ENCODE data around the gene BRSK2.

BRSK2 gene

GRCh38 chr11:1450344-1450875 lies 60.7 kb downstream of the BRSK2 start:
- no peak for DNase-seq

GRCh38 chr11:1450949-1451710 lies 61.4 kb downstream of the BRSK2 start:
- Histone ChIP-seq H3K27ac (ENCODE audit: insufficient read depth, low read length, poor library complexity, severe bottlenecking) (no peak overlapping the region), H3K9me3 (ENCODE audit: control insufficient read depth, low read length) (no peaks in the 10 kb centered on the region), H3K4me3 (ENCODE audit: insufficient read depth, low read depth, low read length, poor library complexity, severe bottlenecking) (no peak overlapping the region), H3K4me1 (ENCODE audit: control insufficient read depth, insufficient read depth, low read length, poor library complexity, severe bottlenecking) (peaks cover 3% of the 10 kb centered on the region), H3K36me3 (ENCODE audit: control insufficient read depth, insufficient read depth, low read length) (no peaks in the 10 kb centered on the region), H3K27me3 (replicated peaks; ENCODE audit: control insufficient read depth, insufficient read depth, low read length, poor library complexity, severe bottlenecking) (no peaks in the 10 kb centered on the region)
- no peak for DNase-seq

More at GRCh38 chr11:1450344-1450875, 60.7 kb downstream of the BRSK2 start:
- no peak overlapping the region for H3K4me3 ChIP-seq (ENCODE audit: insufficient read depth, low read depth, low read length, poor library complexity, severe bottlenecking)
- H3K9me3 ChIP-seq (ENCODE audit: control insufficient read depth, low read length): no peaks in the 10 kb centered on the region
- no peaks in the 10 kb centered on the region for H3K36me3 ChIP-seq (ENCODE audit: control insufficient read depth, insufficient read depth, low read length)
- H3K4me1 ChIP-seq (ENCODE audit: control insufficient read depth, insufficient read depth, low read length, poor library complexity, severe bottlenecking): peaks cover 3% of the 10 kb centered on the region
- H3K27me3 ChIP-seq (replicated peaks; ENCODE audit: control insufficient read depth, insufficient read depth, low read length, poor library complexity, severe bottlenecking): no peaks in the 10 kb centered on the region
- H3K27ac ChIP-seq (ENCODE audit: insufficient read depth, low read length, poor library complexity, severe bottlenecking): no peak overlapping the region

GRCh38 chr11:1451781-1452470 lies 62.2 kb downstream of the BRSK2 start:
- H3K27ac ChIP-seq (ENCODE audit: insufficient read depth, low read length, poor library complexity, severe bottlenecking): no peak overlapping the region
- H3K27me3 ChIP-seq (replicated peaks; ENCODE audit: control insufficient read depth, insufficient read depth, low read length, poor library complexity, severe bottlenecking): no peaks in the 10 kb centered on the region
- no peak overlapping the region for H3K4me3 ChIP-seq (ENCODE audit: insufficient read depth, low read depth, low read length, poor library complexity, severe bottlenecking)
- no peak for DNase-seq
- peaks cover 3% of the 10 kb centered on the region for H3K4me1 ChIP-seq (ENCODE audit: control insufficient read depth, insufficient read depth, low read length, poor library complexity, severe bottlenecking)
- H3K36me3 ChIP-seq (ENCODE audit: control insufficient read depth, insufficient read depth, low read length): no peaks in the 10 kb centered on the region
- H3K9me3 ChIP-seq (ENCODE audit: control insufficient read depth, low read length): no peaks in the 10 kb centered on the region

- Histone ChIP-seq H3K9me3 (ENCODE audit: control insufficient read depth, low read length) (no peaks in the 10 kb centered on the region), H3K27ac (ENCODE audit: insufficient read depth, low read length, poor library complexity, severe bottlenecking) (no peak overlapping the region), H3K36me3 (ENCODE audit: control insufficient read depth, insufficient read depth, low read length) (no peaks in the 10 kb centered on the region), H3K4me1 (ENCODE audit: control insufficient read depth, insufficient read depth, low read length, poor library complexity, severe bottlenecking) (peaks cover 3% of the 10 kb centered on the region), H3K27me3 (replicated peaks; ENCODE audit: control insufficient read depth, insufficient read depth, low read length, poor library complexity, severe bottlenecking) (no peaks in the 10 kb centered on the region), H3K4me3 (ENCODE audit: insufficient read depth, low read depth, low read length, poor library complexity, severe bottlenecking) (no peak overlapping the region)
- no peak for DNase-seq
Observed at GRCh38 chr11:1452744-1453143, 63.0 kb downstream of the BRSK2 start.

GRCh38 chr11:1453611-1454034 lies 63.9 kb downstream of the BRSK2 start:
- Histone ChIP-seq H3K27me3 (replicated peaks; ENCODE audit: control insufficient read depth, insufficient read depth, low read length, poor library complexity, severe bottlenecking) (no peaks in the 10 kb centered on the region), H3K9me3 (ENCODE audit: control insufficient read depth, low read length) (no peaks in the 10 kb centered on the region)
- DNase-seq: peak; percentile 3 to 25 (median 17)

GRCh38 chr11:1454576-1454975 lies 64.8 kb downstream of the BRSK2 start:
- Histone ChIP-seq H3K4me3 (ENCODE audit: insufficient read depth, low read depth, low read length, poor library complexity, severe bottlenecking) (no peak overlapping the region), H3K9me3 (ENCODE audit: control insufficient read depth, low read length) (no peaks in the 10 kb centered on the region), H3K27ac (ENCODE audit: insufficient read depth, low read length, poor library complexity, severe bottlenecking) (no peak overlapping the region), H3K36me3 (ENCODE audit: control insufficient read depth, insufficient read depth, low read length) (no peaks in the 10 kb centered on the region), H3K27me3 (replicated peaks; ENCODE audit: control insufficient read depth, insufficient read depth, low read length, poor library complexity, severe bottlenecking) (no peaks in the 10 kb centered on the region), H3K4me1 (ENCODE audit: control insufficient read depth, insufficient read depth, low read length, poor library complexity, severe bottlenecking) (peaks cover 3% of the 10 kb centered on the region)
- no peak for DNase-seq

More at GRCh38 chr11:1453611-1454034, 63.9 kb downstream of the BRSK2 start:
- H3K36me3 ChIP-seq (ENCODE audit: control insufficient read depth, insufficient read depth, low read length): no peaks in the 10 kb centered on the region
- H3K4me1 ChIP-seq (ENCODE audit: control insufficient read depth, insufficient read depth, low read length, poor library complexity, severe bottlenecking): peaks cover 3% of the 10 kb centered on the region
- no peak overlapping the region for H3K4me3 ChIP-seq (ENCODE audit: insufficient read depth, low read depth, low read length, poor library complexity, severe bottlenecking)
- no peak overlapping the region for H3K27ac ChIP-seq (ENCODE audit: insufficient read depth, low read length, poor library complexity, severe bottlenecking)

- Histone ChIP-seq H3K9me3 (ENCODE audit: control insufficient read depth, low read length) (no peaks in the 10 kb centered on the region), H3K4me1 (ENCODE audit: control insufficient read depth, insufficient read depth, low read length, poor library complexity, severe bottlenecking) (peaks cover 3% of the 10 kb centered on the region), H3K27me3 (replicated peaks; ENCODE audit: control insufficient read depth, insufficient read depth, low read length, poor library complexity, severe bottlenecking) (no peaks in the 10 kb centered on the region), H3K36me3 (ENCODE audit: control insufficient read depth, insufficient read depth, low read length) (no peaks in the 10 kb centered on the region), H3K4me3 (ENCODE audit: insufficient read depth, low read depth, low read length, poor library complexity, severe bottlenecking) (no peak overlapping the region), H3K27ac (ENCODE audit: insufficient read depth, low read length, poor library complexity, severe bottlenecking) (no peak overlapping the region)
- no peak for DNase-seq
Observed at GRCh38 chr11:1455032-1455762, 65.5 kb downstream of the BRSK2 start.

GRCh38 chr11:1455763-1456060 lies 66.0 kb downstream of the BRSK2 start:
- Histone ChIP-seq H3K4me1 (ENCODE audit: control insufficient read depth, insufficient read depth, low read length, poor library complexity, severe bottlenecking) (peaks cover 3% of the 10 kb centered on the region), H3K9me3 (ENCODE audit: control insufficient read depth, low read length) (no peaks in the 10 kb centered on the region), H3K27ac (ENCODE audit: insufficient read depth, low read length, poor library complexity, severe bottlenecking) (no peak overlapping the region), H3K36me3 (ENCODE audit: control insufficient read depth, insufficient read depth, low read length) (no peaks in the 10 kb centered on the region), H3K27me3 (replicated peaks; ENCODE audit: control insufficient read depth, insufficient read depth, low read length, poor library complexity, severe bottlenecking) (no peaks in the 10 kb centered on the region), H3K4me3 (ENCODE audit: insufficient read depth, low read depth, low read length, poor library complexity, severe bottlenecking) (no peak overlapping the region)
- no peak for DNase-seq

GRCh38 chr11:1456176-1456575 lies 66.4 kb downstream of the BRSK2 start:
- H3K4me1 ChIP-seq (ENCODE audit: control insufficient read depth, insufficient read depth, low read length, poor library complexity, severe bottlenecking): peaks cover 3% of the 10 kb centered on the region
- no peak overlapping the region for H3K27ac ChIP-seq (ENCODE audit: insufficient read depth, low read length, poor library complexity, severe bottlenecking)
- H3K4me3 ChIP-seq (ENCODE audit: insufficient read depth, low read depth, low read length, poor library complexity, severe bottlenecking): no peak overlapping the region
- no peak for DNase-seq
- no peaks in the 10 kb centered on the region for H3K27me3 ChIP-seq (replicated peaks; ENCODE audit: control insufficient read depth, insufficient read depth, low read length, poor library complexity, severe bottlenecking)
- H3K36me3 ChIP-seq (ENCODE audit: control insufficient read depth, insufficient read depth, low read length): no peaks in the 10 kb centered on the region
- H3K9me3 ChIP-seq (ENCODE audit: control insufficient read depth, low read length): no peaks in the 10 kb centered on the region
